Mucosa of descending colon (tissue), 3 donors: ENCODE results near the gene RABIF. TPM values are rescaled to one million over a fixed set of nuclear protein-coding genes. Genes with fewer than 3 reads are reported as not detected.

ENCODE experiments used
- ATAC-seq: fragments of 200-7000 bp; cut with Tn5 transposase; one replicate; pipeline ENCODE4 v1.9.1; 2020; ENCODE audit warnings: mild to moderate bottlenecking, moderate library complexity
- DNase-seq, 3 donors: peaks; one replicate each; pipeline ENCODE4 v3.0.0-alpha.2; 2020
- H3K36me3 ChIP-seq: fragments of 200-600 bp; one replicate; pipeline ENCODE4 v1.8.0; 2021; ENCODE audit warnings: low read depth, mild to moderate bottlenecking
- H3K4me1 ChIP-seq: fragments of 200-600 bp; one replicate; pipeline ENCODE4 v1.8.0; 2021; ENCODE audit warnings: low read depth, mild to moderate bottlenecking
- H3K4me3 ChIP-seq: fragments of 200-600 bp; one replicate; pipeline ENCODE4 v1.8.0; 2021; ENCODE audit warnings: mild to moderate bottlenecking
- H3K9me3 ChIP-seq: fragments of 200-600 bp; one replicate; pipeline ENCODE4 v1.8.0; 2021; ENCODE audit warnings: mild to moderate bottlenecking
- CTCF ChIP-seq: fragments of 200-600 bp; IDR thresholded peaks from one replicate; pipeline ENCODE4 v1.8.0; 2022; ENCODE audit warnings: antibody characterized with exemption, mild to moderate bottlenecking
- intact Hi-C, 2 donors: fragments of 100-400 bp; cut with DNase I in 1 of 2; cut with micrococcal nuclease in 1 of 2; formaldehyde crosslinking; loops; one replicate each; pipeline versions ENCODE4 v1.11.0 to v1.11.1; 2022; cut with DNase I, micrococcal nuclease
- total RNA-seq, 3 donors: library from RNA; stranded (reverse); fragmentation: NEBNext Ultra II Directional in 2 of 3; extraction: Animal tissue kit (Norgen Biotek cat#: 25700) in 2 of 3; gene quantifications; one replicate each; pipeline versions ENCODE4 v1.2.1 to v1.2.4, GENCODE V29; 2021 to 2023
- donor health status: DM: no; HTN: no; CAD: no; lungs with moderate emphysema.
- donor health status: DM: no; HTN: no; CAD: no.
- donor health status: DM: no; HTN: yes; CAD: no.

The RABIF gene
- total RNA-seq, 3 donors from 2014 or later = 11.7 to 14.7 (median 11.9) TPM

DNA sequence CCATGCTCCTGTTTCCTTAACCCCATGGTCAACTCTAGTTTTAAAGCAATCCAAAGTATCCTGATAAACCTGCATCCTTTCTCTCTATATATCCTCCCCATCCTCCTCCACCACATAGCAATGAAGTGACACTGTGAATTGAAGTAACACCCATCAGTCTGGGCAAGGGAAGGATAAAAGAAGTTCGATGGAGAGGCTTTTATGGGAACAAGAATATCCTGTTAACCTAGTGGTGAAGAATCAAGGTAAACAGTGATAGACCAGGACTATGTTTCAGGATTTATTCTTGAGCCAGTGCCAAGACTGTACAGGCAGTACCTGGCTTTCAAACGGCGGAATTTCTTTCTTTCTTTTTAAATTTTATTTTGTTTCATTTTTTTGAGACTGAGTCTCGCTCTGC, 17.6 kb downstream of the RABIF start:
- DNase-seq = no peak
- intact Hi-C loops = no loop called here
- H3K4me1 ChIP-seq = no peaks in the 10 kb centered on the region
- no peak for ATAC-seq
- no peak for TF ChIP-seq CTCF
- no peak overlapping the region for H3K4me3 ChIP-seq
- H3K36me3 ChIP-seq = no peaks in the 10 kb centered on the region
- H3K9me3 ChIP-seq = no peaks in the 10 kb centered on the region

- H3K4me3 ChIP-seq = no peak overlapping the region
- DNase-seq = no peak
- no peak for ATAC-seq
- no peaks in the 10 kb centered on the region for H3K36me3 ChIP-seq
- peaks cover 30% of the 10 kb centered on the region for H3K4me1 ChIP-seq
- intact Hi-C loops = no loop called here
- no peaks in the 10 kb centered on the region for H3K9me3 ChIP-seq
- no peak for TF ChIP-seq CTCF
Observed at GRCh38 chr1:202862679-202863560, 26.0 kb downstream of the RABIF start.

DNA sequence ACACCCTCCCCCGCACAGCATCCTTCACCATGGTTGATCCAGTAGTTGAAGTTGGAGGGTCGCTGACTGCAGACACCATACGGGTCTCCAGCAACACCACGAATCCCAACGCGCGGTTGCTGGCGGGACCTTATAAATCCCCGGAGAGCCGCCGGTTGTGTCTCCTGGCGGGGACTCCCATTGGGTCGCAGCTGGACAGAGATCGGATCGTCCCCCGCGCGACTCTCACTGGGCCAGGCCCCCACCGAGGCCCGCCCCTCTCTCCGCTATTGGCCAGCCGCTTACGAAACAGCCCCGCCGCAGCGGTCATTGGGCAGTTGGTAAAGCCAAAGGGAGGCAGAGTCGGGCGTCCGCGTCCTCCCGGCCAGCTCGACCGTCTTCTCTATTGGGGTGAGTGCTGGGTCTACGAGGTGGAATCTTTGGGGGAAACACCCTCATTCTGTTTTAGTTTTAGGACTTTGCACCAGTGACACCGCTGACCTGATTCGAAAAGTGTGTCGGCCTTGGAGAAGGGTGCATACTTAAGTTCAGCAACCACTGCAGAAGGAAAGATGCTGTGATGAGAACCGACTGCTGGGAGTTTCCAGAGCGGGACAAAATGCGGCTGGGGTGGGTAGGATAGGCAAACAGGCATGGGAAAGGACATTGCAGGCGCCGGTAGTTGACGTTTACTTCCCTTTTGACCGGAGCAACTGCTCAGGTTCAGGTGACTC, 27.4 kb downstream of the RABIF start:
- H3K9me3 ChIP-seq = no peaks in the 10 kb centered on the region
- intact Hi-C loops = no loop called here
- TF ChIP-seq CTCF = no peak
- peak overlapping the region; percentile 37 for H3K4me3 ChIP-seq
- H3K36me3 ChIP-seq = no peaks in the 10 kb centered on the region
- DNase-seq (peak; percentile 94), ATAC-seq (peak; percentile 94)
- peaks cover 32% of the 10 kb centered on the region for H3K4me1 ChIP-seq

- Histone ChIP-seq H3K36me3 (no peaks in the 10 kb centered on the region), H3K4me1 (peaks cover 32% of the 10 kb centered on the region), H3K9me3 (no peaks in the 10 kb centered on the region), H3K4me3 (peak overlapping the region; percentile 37)
- ATAC-seq (peak; percentile 89), DNase-seq (peak; percentile 87 to 92 (median 89))
- intact Hi-C loops = no loop called here
- no peak for TF ChIP-seq CTCF
Observed at GRCh38 chr1:202860744-202861419, 28.1 kb downstream of the RABIF start.

DNA sequence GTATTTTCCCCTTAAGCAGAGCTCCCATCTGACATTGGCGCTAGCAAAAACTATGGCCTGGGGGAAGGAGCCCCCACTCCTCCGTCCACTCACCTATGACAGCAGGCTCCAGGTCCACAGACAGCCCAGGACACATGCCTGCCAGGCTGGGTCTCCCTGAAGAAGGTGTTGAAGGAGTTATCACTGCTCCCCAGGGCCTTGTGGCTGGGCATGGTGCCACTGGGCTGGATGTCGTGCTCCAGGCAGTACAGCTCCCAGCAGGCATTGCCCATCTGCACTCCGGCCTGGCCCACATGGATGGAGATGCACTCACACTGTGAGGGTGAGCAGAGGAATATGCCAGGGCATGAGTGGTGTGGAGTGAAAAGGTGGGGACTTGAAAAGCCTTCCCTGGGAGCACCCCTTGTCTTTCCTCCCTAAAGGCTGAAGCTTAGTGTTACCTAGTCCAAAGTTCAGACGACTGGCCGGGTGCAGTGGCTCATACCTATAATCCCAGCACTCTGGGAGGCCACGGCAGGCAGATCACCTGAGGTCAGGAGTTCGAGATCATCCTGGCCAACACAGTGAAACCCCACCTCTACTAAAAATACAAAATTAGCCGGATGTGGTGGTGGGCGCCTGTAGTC, 30.0 kb downstream of the RABIF start:
- H3K4me1 ChIP-seq = peaks cover 36% of the 10 kb centered on the region
- no peak overlapping the region for H3K4me3 ChIP-seq
- intact Hi-C loops = no loop called here
- ATAC-seq (no peak), DNase-seq (peak in 1 of 3 donors; percentile 67)
- no peaks in the 10 kb centered on the region for H3K9me3 ChIP-seq
- no peak for TF ChIP-seq CTCF
- H3K36me3 ChIP-seq = no peaks in the 10 kb centered on the region
